Measurements from ENCODE around the gene SLC24A3. TPM values are rescaled to one million over a fixed set of nuclear protein-coding genes. Genes with fewer than 3 reads are reported as not detected.
"Not testable (repeated sequence)": the region's sequence is repeated elsewhere in the genome, so short reads cannot be mapped to it uniquely, and the experiment has no call there.

The SLC24A3 gene
- total RNA-seq, 1 donor from 2014 or later, result 0.96 TPM

- TF ChIP-seq, protein P1, sequence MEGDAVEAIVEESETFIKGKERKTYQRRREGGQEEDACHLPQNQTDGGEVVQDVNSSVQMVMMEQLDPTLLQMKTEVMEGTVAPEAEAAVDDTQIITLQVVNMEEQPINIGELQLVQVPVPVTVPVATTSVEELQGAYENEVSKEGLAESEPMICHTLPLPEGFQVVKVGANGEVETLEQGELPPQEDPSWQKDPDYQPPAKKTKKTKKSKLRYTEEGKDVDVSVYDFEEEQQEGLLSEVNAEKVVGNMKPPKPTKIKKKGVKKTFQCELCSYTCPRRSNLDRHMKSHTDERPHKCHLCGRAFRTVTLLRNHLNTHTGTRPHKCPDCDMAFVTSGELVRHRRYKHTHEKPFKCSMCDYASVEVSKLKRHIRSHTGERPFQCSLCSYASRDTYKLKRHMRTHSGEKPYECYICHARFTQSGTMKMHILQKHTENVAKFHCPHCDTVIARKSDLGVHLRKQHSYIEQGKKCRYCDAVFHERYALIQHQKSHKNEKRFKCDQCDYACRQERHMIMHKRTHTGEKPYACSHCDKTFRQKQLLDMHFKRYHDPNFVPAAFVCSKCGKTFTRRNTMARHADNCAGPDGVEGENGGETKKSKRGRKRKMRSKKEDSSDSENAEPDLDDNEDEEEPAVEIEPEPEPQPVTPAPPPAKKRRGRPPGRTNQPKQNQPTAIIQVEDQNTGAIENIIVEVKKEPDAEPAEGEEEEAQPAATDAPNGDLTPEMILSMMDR (IDR thresholded peaks at IDR 0.05; ENCODE audit: unreplicated experiment), result no peak
- no peak overlapping the region for H3K4me3 Mint-ChIP-seq (ENCODE audit: low read depth)
- H3K9me3 Mint-ChIP-seq (ENCODE audit: low read depth), result no peaks in the 10 kb centered on the region
- H3K4me1 Mint-ChIP-seq (ENCODE audit: low read depth), result peaks cover 14% of the 10 kb centered on the region
- DNase-seq (ENCODE audit: low spot score, unreplicated experiment), result no peak
- H3K27me3 Mint-ChIP-seq, result peaks cover 3% of the 10 kb centered on the region
- H3K27ac Mint-ChIP-seq, result no peak overlapping the region
- peaks cover 1% of the 10 kb centered on the region for H3K36me3 Mint-ChIP-seq (ENCODE audit: insufficient read depth)
Measured at GRCh38 chr20:19672498-19672897, 460.1 kb downstream of the SLC24A3 start.

DNA sequence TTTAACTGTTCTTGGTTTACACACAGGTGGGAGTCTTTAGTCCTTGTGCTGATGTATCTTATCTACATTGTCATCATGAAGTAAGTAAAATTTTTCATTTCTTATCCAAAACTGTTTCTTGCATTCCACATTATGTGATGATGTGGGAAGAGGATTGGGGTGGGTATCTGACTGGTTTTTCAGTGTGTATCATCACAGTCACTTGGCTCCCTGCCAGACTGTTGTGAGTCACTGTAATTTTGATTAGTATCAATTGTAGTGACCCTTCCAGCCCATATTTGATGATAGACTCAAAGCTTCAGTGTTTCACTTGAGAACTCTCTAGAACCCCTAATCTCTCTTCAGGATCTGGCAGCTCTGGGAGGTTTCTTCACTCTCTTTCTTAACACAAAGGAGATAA lies 461.1 kb downstream of the SLC24A3 start:
- TF ChIP-seq, protein P1 (IDR thresholded peaks at IDR 0.05; ENCODE audit: unreplicated experiment), result no peak
- DNase-seq (ENCODE audit: low spot score, unreplicated experiment), result no peak
- Mint-ChIP-seq H3K27me3 (peaks cover 3% of the 10 kb centered on the region), H3K36me3 (ENCODE audit: insufficient read depth) (peaks cover 1% of the 10 kb centered on the region), H3K9me3 (ENCODE audit: low read depth) (no peaks in the 10 kb centered on the region), H3K4me3 (ENCODE audit: low read depth) (no peak overlapping the region), H3K27ac (no peak overlapping the region), H3K4me1 (ENCODE audit: low read depth) (peaks cover 14% of the 10 kb centered on the region)

- DNase-seq (ENCODE audit: low spot score, unreplicated experiment), result no peak
- Mint-ChIP-seq H3K4me3 (ENCODE audit: low read depth) (no peak overlapping the region), H3K9me3 (ENCODE audit: low read depth) (peaks cover 5% of the 10 kb centered on the region), H3K27me3 (no peaks in the 10 kb centered on the region), H3K36me3 (ENCODE audit: insufficient read depth) (peaks cover 4% of the 10 kb centered on the region), H3K4me1 (ENCODE audit: low read depth) (peaks cover 7% of the 10 kb centered on the region), H3K27ac (no peak overlapping the region)
- TF ChIP-seq, protein P1 (IDR thresholded peaks at IDR 0.05; ENCODE audit: unreplicated experiment), result no peak
Measured at GRCh38 chr20:19676202-19676601, 463.8 kb downstream of the SLC24A3 start.

- Mint-ChIP-seq H3K9me3 (ENCODE audit: low read depth) (peaks cover 5% of the 10 kb centered on the region), H3K27me3 (no peaks in the 10 kb centered on the region), H3K36me3 (ENCODE audit: insufficient read depth) (peaks cover 4% of the 10 kb centered on the region), H3K27ac (no peak overlapping the region), H3K4me1 (ENCODE audit: low read depth) (peaks cover 2% of the 10 kb centered on the region), H3K4me3 (ENCODE audit: low read depth) (no peak overlapping the region)
- TF ChIP-seq, protein P1 (IDR thresholded peaks at IDR 0.05; ENCODE audit: unreplicated experiment), result no peak
- DNase-seq (ENCODE audit: low spot score, unreplicated experiment), result no peak
Measured at GRCh38 chr20:19677336-19677735, 464.9 kb downstream of the SLC24A3 start.

GRCh38 chr20:19678591-19678990 lies 466.1 kb downstream of the SLC24A3 start:
- not testable (repeated sequence) for DNase-seq (ENCODE audit: low spot score, unreplicated experiment); H3K9me3 Mint-ChIP-seq (ENCODE audit: low read depth); H3K36me3 Mint-ChIP-seq (ENCODE audit: insufficient read depth); H3K27ac Mint-ChIP-seq; H3K4me3 Mint-ChIP-seq (ENCODE audit: low read depth); H3K27me3 Mint-ChIP-seq; H3K4me1 Mint-ChIP-seq (ENCODE audit: low read depth)

- no peak overlapping the region for H3K4me3 Mint-ChIP-seq (ENCODE audit: low read depth)
- peaks cover 5% of the 10 kb centered on the region for H3K36me3 Mint-ChIP-seq (ENCODE audit: insufficient read depth)
- no peak overlapping the region for H3K27ac Mint-ChIP-seq
- TF ChIP-seq, protein P1 (IDR thresholded peaks at IDR 0.05; ENCODE audit: unreplicated experiment), result no peak
- DNase-seq (ENCODE audit: low spot score, unreplicated experiment), result no peak
- H3K27me3 Mint-ChIP-seq, result no peaks in the 10 kb centered on the region
- H3K9me3 Mint-ChIP-seq (ENCODE audit: low read depth), result peaks cover 6% of the 10 kb centered on the region
- H3K4me1 Mint-ChIP-seq (ENCODE audit: low read depth), result no peaks in the 10 kb centered on the region
Measured at GRCh38 chr20:19679900-19680495, 467.6 kb downstream of the SLC24A3 start.
